ENCODE data around the gene EDAR. TPM values are rescaled to one million over a fixed set of nuclear protein-coding genes. Genes with fewer than 3 reads are reported as not detected.

The EDAR gene
- 1 to 10 TPM in 3 of 4 donors, under 1 TPM in 1; 0.72 to 7.1 (median 4.2) TPM for total RNA-seq

DNA sequence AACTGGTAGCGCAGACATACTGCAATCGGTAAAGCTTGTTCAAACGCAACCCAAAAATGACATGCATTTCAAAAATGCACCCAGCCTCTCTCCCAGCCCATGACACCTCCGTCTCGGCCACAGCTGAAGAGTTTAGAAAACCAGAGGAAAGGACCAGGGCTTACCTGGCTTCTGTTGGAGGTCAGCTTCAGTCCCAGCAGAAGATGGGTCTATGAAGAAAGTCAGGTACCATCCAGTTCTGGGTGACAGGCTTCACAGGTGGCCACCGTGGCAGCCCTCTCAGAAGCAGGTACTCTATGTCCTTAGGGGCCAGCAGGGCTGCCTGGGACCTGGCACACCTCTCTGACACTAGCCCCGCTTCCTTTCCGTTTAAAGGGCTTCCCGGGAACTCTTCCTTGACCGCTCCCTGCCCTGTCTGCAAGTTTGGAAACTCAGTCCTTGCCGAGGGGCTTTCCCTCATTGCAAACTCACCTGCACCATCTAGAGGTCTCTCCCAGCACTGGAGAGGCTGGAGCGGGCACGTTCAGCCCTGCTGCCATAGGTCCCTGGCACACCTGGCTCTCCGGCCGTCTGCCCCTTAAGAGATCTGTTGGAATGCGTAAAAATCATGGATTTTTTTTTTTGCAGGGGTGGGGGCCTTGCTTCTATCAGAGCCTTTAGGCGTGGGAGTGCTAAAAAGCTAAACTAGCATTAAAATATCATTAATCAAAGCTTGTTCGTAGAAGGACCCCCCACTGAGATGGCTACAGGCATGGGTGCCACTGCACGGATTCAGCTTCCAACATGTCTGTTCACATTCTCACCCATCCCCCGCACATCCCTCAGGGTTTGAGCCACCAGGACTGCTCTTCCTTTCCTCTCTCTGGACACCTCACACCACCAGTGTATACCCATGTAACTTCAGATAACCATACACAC lies at the start of gene EDAR:
TSS of gene EDAR (minus strand) at position 425 of the 918 bp plus-strand sequence. CDS start 58,206 bp downstream, outside the sequence.
- peak within 1 kb of the TSS; percentile 5 for H3K4me3 ChIP-seq (ENCODE audit: low read depth, poor library complexity, severe bottlenecking)
- TF ChIP-seq POLR2A (IDR thresholded peaks at IDR 0.05) (no peak), CTCF (IDR thresholded peaks at IDR 0.05) (no peak)
- WGBS, 2 donors = 27 to 28% methylated on average over 20 of the region's 20 CpGs
- intact Hi-C loops (cut with DNase I; ENCODE audit: low total_unique reads) = no loop called here
- DNase-seq (ENCODE audit: low spot score in 2 of 2) = no peak

GRCh38 chr2:109033171-109033570 lies 44.2 kb upstream of the EDAR start:
- DNase-seq (ENCODE audit: low spot score in 2 of 2) = peak in 1 of 2 donors; percentile 67
- intact Hi-C loops (cut with DNase I; ENCODE audit: low total_unique reads) = no loop called here
- no peak overlapping the region for H3K4me3 ChIP-seq (ENCODE audit: low read depth, poor library complexity, severe bottlenecking)
- TF ChIP-seq POLR2A (IDR thresholded peaks at IDR 0.05) = no peak
- no peak for TF ChIP-seq CTCF (IDR thresholded peaks at IDR 0.05)
- 96 to 100% methylated on average over 6 of the region's 6 CpGs for WGBS, 2 donors

- TF ChIP-seq POLR2A (IDR thresholded peaks at IDR 0.05) (no peak), CTCF (IDR thresholded peaks at IDR 0.05) (no peak)
- 63 to 70% methylated on average over 9 of the region's 9 CpGs for WGBS, 2 donors
- H3K4me3 ChIP-seq (ENCODE audit: low read depth, poor library complexity, severe bottlenecking) = no peak overlapping the region
- peak in 1 of 2 donors; percentile 45 for DNase-seq (ENCODE audit: low spot score in 2 of 2)
- intact Hi-C loops (cut with DNase I; ENCODE audit: low total_unique reads) = no loop called here
Observed at GRCh38 chr2:109032229-109032820, 43.3 kb upstream of the EDAR start.

GRCh38 chr2:109031476-109032228 lies 42.6 kb upstream of the EDAR start:
- no peak overlapping the region for H3K4me3 ChIP-seq (ENCODE audit: low read depth, poor library complexity, severe bottlenecking)
- intact Hi-C loops (cut with DNase I; ENCODE audit: low total_unique reads) = no loop called here
- peak; percentile 21 to 85 for DNase-seq (ENCODE audit: low spot score in 2 of 2)
- TF ChIP-seq CTCF (IDR thresholded peaks at IDR 0.05) = no peak
- TF ChIP-seq POLR2A (IDR thresholded peaks at IDR 0.05) = no peak
- WGBS, 2 donors = 2% methylated on average over 31 to 37 of the region's 51 CpGs

DNA sequence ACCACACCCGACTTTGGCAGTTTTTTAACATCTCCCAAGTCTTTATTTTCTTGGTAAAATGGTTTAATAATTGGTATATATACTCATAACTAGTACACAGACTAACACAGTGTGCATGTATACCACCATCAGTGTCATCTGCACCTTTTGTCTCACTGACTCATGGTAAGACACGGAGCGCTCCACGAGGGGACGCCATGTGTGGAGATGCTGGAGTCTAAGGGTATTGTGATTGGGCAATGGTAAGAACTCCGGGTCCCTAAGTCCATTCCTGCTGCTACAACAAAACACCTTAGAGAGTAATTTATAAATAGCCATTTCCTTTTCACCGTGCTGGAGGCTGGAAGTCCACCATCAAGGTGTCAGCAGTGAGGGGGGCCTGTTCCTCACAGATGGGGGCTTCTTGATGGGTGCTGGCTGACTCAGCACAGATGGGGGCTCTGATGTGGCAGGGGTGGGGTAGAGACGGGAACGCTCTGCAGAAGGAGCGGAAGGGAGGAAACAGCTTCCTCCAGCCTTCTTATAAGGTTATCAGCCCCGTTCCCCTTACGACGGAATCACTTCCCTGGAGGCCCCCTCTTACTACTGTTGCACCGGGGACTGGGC lies 42.0 kb upstream of the EDAR start:
- TF ChIP-seq POLR2A (IDR thresholded peaks at IDR 0.05) = no peak
- no peak for TF ChIP-seq CTCF (IDR thresholded peaks at IDR 0.05)
- intact Hi-C loops (cut with DNase I; ENCODE audit: low total_unique reads) = no loop called here
- H3K4me3 ChIP-seq (ENCODE audit: low read depth, poor library complexity, severe bottlenecking) = no peak overlapping the region
- DNase-seq (ENCODE audit: low spot score in 2 of 2) = peak in 1 of 2 donors; percentile 56
- 58 to 64% methylated on average over 13 to 14 of the region's 14 CpGs for WGBS, 2 donors
